PC-9 (cell line): ENCODE results near the gene IKBKE.

Source experiments
- CTCF ChIP-seq: fragments of 200-600 bp; sonication (generic); conservative IDR thresholded peaks from 2 replicates; pipeline ENCODE4 v1.6.1; 2017; ENCODE audit warnings: mixed run types, antibody characterized with exemption, mild to moderate bottlenecking, moderate library complexity
- EZH2 ChIP-seq: fragments of 200-600 bp; sonication (generic); IDR thresholded peaks from 2 replicates; pipeline ENCODE4 v1.8.0; 2017; ENCODE audit warnings: antibody characterized with exemption, low read depth

GRCh38 chr1:206501881-206502280 is 31.6 kb downstream of the IKBKE start:
- TF ChIP-seq EZH2 (no peak), CTCF (no peak)
